DOHH2 (cell line): ENCODE measurements around the gene NEDD4L.

Experiments
- EZH2phosphoT487 ChIP-seq: fragments of 200-600 bp; sonication (generic); IDR thresholded peaks from 2 replicates; pipeline ENCODE4 v1.6.1; 2017; ENCODE audit warnings: borderline replicate concordance, mild to moderate bottlenecking, antibody characterized with exemption, low read length, moderate library complexity, mixed read lengths
- TF ChIP-seq, protein P1 (sequence below): fragments of 200-600 bp; sonication (generic); IDR thresholded peaks from one replicate; pipeline ENCODE4 v1.5.1; 2014; ENCODE audit warnings: antibody characterized with exemption, mild to moderate bottlenecking, low read depth, low read length; ENCODE audit not compliant: poor library complexity, severe bottlenecking

DNA sequence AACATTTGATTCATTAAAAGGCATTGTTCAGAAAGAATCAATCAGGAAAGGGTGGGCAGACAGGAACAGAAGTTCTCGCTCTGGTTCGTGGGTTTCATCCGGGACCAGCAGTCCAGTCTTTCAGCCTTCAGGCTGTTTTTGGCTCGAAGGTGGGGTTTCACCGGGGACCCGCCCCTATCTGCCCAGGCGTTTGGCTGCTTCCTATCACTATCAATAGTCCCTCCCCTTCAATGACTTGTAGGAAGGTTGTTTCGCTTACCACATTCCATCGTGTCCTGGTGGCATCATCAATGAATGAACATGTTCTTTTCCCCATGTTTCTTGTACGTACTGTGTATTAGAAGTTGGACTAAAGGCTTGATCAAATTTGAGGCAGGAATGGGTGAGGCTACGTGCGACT, 130.3 kb downstream of the NEDD4L start:
- TF ChIP-seq, protein P1, sequence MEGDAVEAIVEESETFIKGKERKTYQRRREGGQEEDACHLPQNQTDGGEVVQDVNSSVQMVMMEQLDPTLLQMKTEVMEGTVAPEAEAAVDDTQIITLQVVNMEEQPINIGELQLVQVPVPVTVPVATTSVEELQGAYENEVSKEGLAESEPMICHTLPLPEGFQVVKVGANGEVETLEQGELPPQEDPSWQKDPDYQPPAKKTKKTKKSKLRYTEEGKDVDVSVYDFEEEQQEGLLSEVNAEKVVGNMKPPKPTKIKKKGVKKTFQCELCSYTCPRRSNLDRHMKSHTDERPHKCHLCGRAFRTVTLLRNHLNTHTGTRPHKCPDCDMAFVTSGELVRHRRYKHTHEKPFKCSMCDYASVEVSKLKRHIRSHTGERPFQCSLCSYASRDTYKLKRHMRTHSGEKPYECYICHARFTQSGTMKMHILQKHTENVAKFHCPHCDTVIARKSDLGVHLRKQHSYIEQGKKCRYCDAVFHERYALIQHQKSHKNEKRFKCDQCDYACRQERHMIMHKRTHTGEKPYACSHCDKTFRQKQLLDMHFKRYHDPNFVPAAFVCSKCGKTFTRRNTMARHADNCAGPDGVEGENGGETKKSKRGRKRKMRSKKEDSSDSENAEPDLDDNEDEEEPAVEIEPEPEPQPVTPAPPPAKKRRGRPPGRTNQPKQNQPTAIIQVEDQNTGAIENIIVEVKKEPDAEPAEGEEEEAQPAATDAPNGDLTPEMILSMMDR, result no peak
- TF ChIP-seq EZH2phosphoT487, result no peak
